ENCODE data around the gene COL9A3. TPM values are rescaled to one million over a fixed set of nuclear protein-coding genes. Genes with fewer than 3 reads are reported as not detected.

Gene COL9A3
- total RNA-seq, 4 donors from 2014 or later: 2.2 to 2.3 TPM; not detected in 2

DNA sequence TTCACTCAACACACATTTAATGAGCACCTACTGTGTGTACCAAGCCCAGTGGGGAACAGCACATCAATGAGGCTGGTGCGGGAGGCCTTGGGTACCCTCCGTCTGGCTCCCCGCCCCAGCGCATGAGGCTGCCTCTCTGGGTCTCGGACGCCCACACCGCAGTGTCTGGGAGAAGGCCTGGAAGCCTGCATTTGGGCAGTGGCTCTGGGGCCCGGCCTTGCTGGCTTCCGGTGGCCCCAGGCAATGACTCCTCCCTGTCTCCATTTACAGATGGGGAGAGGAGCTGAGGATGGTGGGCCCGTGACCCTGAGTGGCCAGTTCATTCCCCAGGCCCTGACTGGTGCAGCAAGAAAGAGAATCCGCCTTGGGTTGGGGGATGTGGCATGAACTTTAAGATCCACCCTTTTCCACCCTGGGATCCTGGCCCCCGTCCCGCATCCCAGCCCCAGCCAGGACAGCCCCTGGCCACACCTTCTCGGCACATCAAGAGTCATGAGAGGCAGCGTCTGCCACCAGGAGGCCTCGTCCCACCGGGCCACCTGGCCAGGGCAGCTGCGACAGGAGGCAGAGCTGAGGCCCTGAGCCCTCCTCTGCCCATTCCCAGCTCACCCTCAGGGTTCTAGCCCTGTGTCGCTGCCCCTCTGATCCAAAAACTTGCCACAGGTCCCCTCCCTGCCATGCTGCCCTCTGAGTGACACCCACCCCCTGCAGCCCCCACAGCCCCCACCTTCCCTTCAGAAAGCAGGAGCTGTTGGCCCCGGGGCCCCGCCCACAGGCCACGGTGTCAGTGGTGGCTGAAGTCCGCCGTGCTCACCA, 38.0 kb upstream of the COL9A3 start:
- Histone ChIP-seq H3K27ac (no peak overlapping the region), H3K4me1 (peaks cover 0 to 22% (median 9%) of the 10 kb centered on the region in 3 donors), H3K36me3 (no peaks in the 10 kb centered on the region), H3K27me3 (peaks cover 0 to 79% (median 2%) of the 10 kb centered on the region in 4 donors), H3K4me3 (no peak overlapping the region), H3K9me3 (no peaks in the 10 kb centered on the region)
- DNase-seq: no peak
- TF ChIP-seq, protein P1, sequence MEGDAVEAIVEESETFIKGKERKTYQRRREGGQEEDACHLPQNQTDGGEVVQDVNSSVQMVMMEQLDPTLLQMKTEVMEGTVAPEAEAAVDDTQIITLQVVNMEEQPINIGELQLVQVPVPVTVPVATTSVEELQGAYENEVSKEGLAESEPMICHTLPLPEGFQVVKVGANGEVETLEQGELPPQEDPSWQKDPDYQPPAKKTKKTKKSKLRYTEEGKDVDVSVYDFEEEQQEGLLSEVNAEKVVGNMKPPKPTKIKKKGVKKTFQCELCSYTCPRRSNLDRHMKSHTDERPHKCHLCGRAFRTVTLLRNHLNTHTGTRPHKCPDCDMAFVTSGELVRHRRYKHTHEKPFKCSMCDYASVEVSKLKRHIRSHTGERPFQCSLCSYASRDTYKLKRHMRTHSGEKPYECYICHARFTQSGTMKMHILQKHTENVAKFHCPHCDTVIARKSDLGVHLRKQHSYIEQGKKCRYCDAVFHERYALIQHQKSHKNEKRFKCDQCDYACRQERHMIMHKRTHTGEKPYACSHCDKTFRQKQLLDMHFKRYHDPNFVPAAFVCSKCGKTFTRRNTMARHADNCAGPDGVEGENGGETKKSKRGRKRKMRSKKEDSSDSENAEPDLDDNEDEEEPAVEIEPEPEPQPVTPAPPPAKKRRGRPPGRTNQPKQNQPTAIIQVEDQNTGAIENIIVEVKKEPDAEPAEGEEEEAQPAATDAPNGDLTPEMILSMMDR (IDR thresholded peaks at IDR 0.05): no peak
- no peak for TF ChIP-seq POLR2A (IDR thresholded peaks at IDR 0.05)
- intact Hi-C loops (cut with DNase I): no loop called here
- 62 to 81% methylated on average over 9 of the region's 24 CpGs for WGBS, 2 donors

DNA sequence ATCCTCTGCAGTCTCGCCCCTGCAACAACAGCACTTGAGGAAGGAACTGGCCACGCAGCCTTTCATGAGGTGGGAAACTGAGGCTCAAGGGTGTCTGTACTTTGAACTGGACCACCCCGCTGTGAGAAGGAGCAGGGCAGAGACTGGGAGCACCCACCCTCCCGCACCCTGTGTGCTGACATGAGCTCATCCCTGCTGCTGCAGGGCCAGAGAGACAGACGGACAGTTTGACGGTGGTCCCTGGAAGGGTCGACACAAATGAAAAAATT, 37.5 kb upstream of the COL9A3 start:
- Histone ChIP-seq H3K27me3 (peaks cover 0 to 79% (median 2%) of the 10 kb centered on the region in 4 donors), H3K9me3 (no peaks in the 10 kb centered on the region), H3K27ac (no peak overlapping the region), H3K4me1 (peaks cover 0 to 16% (median 5%) of the 10 kb centered on the region in 3 donors), H3K4me3 (no peak overlapping the region), H3K36me3 (no peaks in the 10 kb centered on the region)
- no peak for DNase-seq
- intact Hi-C loops (cut with DNase I): no loop called here
- no peak for TF ChIP-seq POLR2A (IDR thresholded peaks at IDR 0.05)
- TF ChIP-seq, protein P1 (IDR thresholded peaks at IDR 0.05): no peak
- 73 to 76% methylated on average over 6 of the region's 7 CpGs for WGBS, 2 donors

DNA sequence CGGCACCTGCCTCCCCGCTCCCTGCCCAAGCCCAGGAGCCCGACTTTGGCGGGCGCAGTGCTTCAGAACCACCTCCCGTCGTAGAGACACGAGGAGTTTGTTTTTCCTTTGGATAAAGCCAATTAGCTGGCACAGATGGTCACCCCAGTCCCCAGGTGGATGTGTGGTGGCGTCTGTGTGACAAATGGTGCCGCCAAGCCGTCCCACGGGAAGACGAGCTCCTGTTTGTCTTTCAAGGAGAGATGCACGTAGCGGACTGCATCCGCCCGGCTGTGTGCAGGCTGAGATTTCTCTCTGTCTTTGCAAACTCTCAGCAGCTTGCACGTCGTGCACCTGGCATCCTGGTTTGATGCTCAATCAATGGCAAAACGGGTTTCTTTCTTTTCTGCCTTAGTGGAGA, 36.6 kb upstream of the COL9A3 start:
- Histone ChIP-seq H3K9me3 (no peaks in the 10 kb centered on the region), H3K27me3 (peaks cover 0 to 77% (median 2%) of the 10 kb centered on the region in 4 donors), H3K4me3 (no peak overlapping the region), H3K36me3 (no peaks in the 10 kb centered on the region), H3K27ac (no peak overlapping the region), H3K4me1 (peaks cover 0 to 9% (median 5%) of the 10 kb centered on the region in 3 donors)
- WGBS, 2 donors: 53 to 55% methylated on average over 10 to 15 of the region's 20 CpGs
- TF ChIP-seq, protein P1 (IDR thresholded peaks at IDR 0.05): no peak
- no peak for TF ChIP-seq POLR2A (IDR thresholded peaks at IDR 0.05)
- intact Hi-C loops (cut with DNase I): loop anchor here (10.0 kb wide), 1 partner anchor 285 kb away; no protein-coding TSS in a partner anchor
- DNase-seq: no peak

DNA sequence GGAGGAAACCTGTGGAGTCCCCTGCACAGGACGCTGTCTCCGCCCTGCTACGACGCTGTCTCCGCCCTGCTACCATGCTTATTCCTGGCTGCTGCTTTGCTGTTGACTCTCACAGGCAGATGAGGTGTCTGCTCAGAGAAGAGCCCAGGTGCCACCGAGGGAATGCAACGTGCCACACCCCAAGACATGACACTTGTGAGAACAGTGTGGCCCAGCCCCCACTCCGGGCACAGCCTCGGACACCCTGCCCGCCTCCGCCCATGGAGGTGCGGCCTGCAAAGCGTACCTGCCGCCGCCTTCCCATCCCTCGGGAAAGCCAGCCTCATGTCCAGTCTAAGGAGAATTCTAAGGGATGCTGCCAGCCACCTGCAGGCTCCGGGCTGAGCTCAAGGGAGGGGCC, 36.2 kb upstream of the COL9A3 start:
- Histone ChIP-seq H3K4me1 (peaks cover 0 to 9% (median 5%) of the 10 kb centered on the region in 3 donors), H3K27ac (no peak overlapping the region), H3K9me3 (no peaks in the 10 kb centered on the region), H3K4me3 (no peak overlapping the region), H3K27me3 (peaks cover 0 to 77% (median 2%) of the 10 kb centered on the region in 4 donors), H3K36me3 (no peaks in the 10 kb centered on the region)
- TF ChIP-seq POLR2A (IDR thresholded peaks at IDR 0.05): no peak
- TF ChIP-seq, protein P1 (IDR thresholded peaks at IDR 0.05): no peak
- no peak for DNase-seq
- intact Hi-C loops (cut with DNase I): loop anchor here (10.0 kb wide), 1 partner anchor 286 kb away; no protein-coding TSS in a partner anchor
- WGBS, 2 donors: 65 to 95% methylated on average over 3 to 5 of the region's 17 CpGs

DNA sequence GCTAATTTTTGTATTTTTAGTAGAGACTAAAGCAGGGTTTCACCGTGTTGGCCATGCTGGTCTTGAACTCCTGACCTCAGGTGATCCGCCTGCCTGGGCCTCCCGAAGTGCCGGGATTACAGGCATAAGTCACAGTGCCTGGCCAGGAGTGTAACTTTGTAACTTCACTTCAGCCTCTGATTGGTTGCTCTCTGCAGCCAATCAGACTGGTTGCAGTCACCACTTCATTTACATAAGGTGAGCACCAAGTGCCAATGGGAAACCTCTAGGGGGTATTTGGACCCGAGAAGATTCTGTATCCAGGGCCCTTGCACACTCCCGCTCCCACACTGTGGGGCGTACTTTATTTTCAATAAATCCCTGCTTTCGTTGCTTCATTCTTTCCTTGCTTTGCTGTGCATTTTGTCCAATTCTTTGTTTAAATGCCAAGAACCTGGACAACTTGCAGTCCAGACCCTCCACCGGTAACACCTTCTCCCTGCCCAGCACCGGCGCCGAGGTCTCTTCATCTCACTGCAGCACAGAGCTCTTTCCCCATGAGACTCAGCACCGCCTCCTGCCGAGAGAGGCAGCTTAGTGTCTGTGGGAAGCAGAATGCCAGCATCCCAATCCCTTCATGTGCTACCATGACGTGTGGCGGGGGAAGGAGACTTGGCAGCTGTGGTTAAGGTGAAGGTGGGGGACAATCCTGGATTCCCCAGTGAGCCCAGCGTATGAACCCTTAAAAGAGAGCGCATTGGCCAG, 34.5 kb upstream of the COL9A3 start:
- DNase-seq: no peak
- intact Hi-C loops (cut with DNase I): loop anchor here (10.0 kb wide), 1 partner anchor 288 kb away; no protein-coding TSS in a partner anchor
- no peaks in the 10 kb centered on the region for H3K36me3 ChIP-seq
- H3K27me3 ChIP-seq: peaks cover 0 to 77% (median 2%) of the 10 kb centered on the region in 4 donors
- WGBS, 2 donors: 76 to 81% methylated on average over 13 to 14 of the region's 18 CpGs
- no peak overlapping the region for H3K4me3 ChIP-seq
- no peak overlapping the region for H3K27ac ChIP-seq
- H3K4me1 ChIP-seq: no peaks in the 10 kb centered on the region
- H3K9me3 ChIP-seq: no peaks in the 10 kb centered on the region
- no peak for TF ChIP-seq POLR2A (IDR thresholded peaks at IDR 0.05)
- TF ChIP-seq, protein P1 (IDR thresholded peaks at IDR 0.05): no peak
